ENCODE measurements around the gene LAMA1. TPM values are rescaled to one million over a fixed set of nuclear protein-coding genes. Genes with fewer than 3 reads are reported as not detected.

The LAMA1 gene
- total and polyA plus RNA-seq, 8 donors, result 0.31 to 1.7 (median 1.2) TPM; not detected in 5

DNA sequence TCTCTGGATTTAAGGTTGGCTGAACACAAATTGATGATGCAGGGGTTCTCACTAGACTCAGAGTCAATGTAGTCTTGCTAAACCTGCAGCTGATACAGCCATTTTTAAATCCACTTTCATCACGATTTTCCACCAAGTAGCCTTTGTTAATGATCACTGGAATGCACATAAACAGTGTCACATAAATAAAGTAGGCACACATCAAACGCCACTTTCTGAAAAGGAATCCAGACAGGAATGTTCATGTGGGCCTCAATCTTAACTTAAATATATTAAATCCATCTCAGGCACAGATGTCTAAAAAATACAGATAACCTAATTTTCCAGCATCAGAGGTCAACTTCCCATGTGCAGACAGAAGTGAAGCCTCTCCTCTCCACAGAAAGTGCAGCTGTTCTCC, 58.3 kb downstream of the LAMA1 start:
- H3K27ac ChIP-seq, result no peak overlapping the region
- no peak for DNase-seq
- TF ChIP-seq POLR2A (IDR thresholded peaks at IDR 0.05) (no peak), POLR2AphosphoS5 (IDR thresholded peaks at IDR 0.05) (no peak), EP300 (IDR thresholded peaks at IDR 0.05) (no peak)
- TF ChIP-seq, protein P1, sequence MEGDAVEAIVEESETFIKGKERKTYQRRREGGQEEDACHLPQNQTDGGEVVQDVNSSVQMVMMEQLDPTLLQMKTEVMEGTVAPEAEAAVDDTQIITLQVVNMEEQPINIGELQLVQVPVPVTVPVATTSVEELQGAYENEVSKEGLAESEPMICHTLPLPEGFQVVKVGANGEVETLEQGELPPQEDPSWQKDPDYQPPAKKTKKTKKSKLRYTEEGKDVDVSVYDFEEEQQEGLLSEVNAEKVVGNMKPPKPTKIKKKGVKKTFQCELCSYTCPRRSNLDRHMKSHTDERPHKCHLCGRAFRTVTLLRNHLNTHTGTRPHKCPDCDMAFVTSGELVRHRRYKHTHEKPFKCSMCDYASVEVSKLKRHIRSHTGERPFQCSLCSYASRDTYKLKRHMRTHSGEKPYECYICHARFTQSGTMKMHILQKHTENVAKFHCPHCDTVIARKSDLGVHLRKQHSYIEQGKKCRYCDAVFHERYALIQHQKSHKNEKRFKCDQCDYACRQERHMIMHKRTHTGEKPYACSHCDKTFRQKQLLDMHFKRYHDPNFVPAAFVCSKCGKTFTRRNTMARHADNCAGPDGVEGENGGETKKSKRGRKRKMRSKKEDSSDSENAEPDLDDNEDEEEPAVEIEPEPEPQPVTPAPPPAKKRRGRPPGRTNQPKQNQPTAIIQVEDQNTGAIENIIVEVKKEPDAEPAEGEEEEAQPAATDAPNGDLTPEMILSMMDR (IDR thresholded peaks at IDR 0.05), result no peak
- intact Hi-C loops (cut with DNase I; ENCODE audit: low total_unique reads), result no loop called here
- no peaks in the 10 kb centered on the region for H3K4me1 ChIP-seq
- no peaks in the 10 kb centered on the region for H3K36me3 ChIP-seq
- WGBS, 5 donors, result 35 to 63% (median 42%) methylated on average over 2 of the region's 2 CpGs
- H3K9me3 ChIP-seq, result no peaks in the 10 kb centered on the region
- H3K4me3 ChIP-seq, result no peak overlapping the region
- H3K27me3 ChIP-seq, result peaks cover 0 to 7% (median 0%) of the 10 kb centered on the region in 3 donors

DNA sequence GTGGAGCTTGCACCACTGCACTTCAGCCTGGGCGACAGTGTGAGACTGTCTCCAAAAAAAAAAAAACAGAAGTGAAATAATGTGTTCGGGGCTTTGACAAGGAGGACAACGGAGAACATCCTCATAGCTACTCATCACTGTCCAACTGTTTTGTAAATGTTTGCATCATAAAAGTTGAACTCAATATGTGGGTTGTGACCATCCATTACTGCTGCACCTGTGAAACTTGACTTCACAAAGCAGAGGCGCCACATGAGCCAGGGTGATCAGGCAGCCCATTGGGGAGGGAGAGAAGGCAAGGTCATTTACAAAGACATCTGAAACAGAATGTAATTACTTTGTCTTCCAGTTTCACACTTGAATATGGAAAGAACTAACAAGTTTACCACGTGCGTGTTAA, 61.6 kb downstream of the LAMA1 start:
- no peak overlapping the region for H3K27ac ChIP-seq
- no peak overlapping the region for H3K4me3 ChIP-seq
- no peak for DNase-seq
- TF ChIP-seq POLR2AphosphoS5 (IDR thresholded peaks at IDR 0.05) (no peak), POLR2A (IDR thresholded peaks at IDR 0.05) (no peak), EP300 (IDR thresholded peaks at IDR 0.05) (no peak)
- TF ChIP-seq, protein P1 (IDR thresholded peaks at IDR 0.05), result no peak
- 86 to 94% (median 91%) methylated on average over 6 of the region's 6 CpGs for WGBS, 5 donors
- intact Hi-C loops (cut with DNase I; ENCODE audit: low total_unique reads), result no loop called here
- H3K9me3 ChIP-seq, result no peaks in the 10 kb centered on the region
- no peaks in the 10 kb centered on the region for H3K36me3 ChIP-seq
- H3K4me1 ChIP-seq, result no peaks in the 10 kb centered on the region
- H3K27me3 ChIP-seq, result no peaks in the 10 kb centered on the region

DNA sequence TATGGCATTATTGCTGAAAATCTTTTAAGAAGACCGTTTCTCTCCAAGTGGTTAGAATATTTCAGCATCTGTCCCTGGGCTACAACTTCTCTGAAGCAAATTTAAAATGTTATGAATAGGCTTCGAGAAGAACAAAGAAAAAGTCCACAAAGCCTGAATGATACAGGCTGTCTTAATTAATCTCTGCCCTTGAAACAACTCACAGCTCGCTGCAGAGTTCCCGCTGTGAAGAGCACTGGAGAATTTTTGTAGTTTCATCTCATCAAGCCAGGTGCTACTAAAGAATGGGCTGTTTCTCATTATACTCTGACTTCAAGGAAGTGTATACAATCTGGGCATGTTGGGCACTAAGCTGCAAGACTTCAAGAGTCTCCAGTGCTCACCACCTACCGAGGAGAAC, 67.6 kb downstream of the LAMA1 start:
- Histone ChIP-seq H3K4me1 (no peaks in the 10 kb centered on the region), H3K27me3 (no peaks in the 10 kb centered on the region), H3K9me3 (no peaks in the 10 kb centered on the region), H3K36me3 (no peaks in the 10 kb centered on the region), H3K4me3 (no peak overlapping the region), H3K27ac (no peak overlapping the region)
- WGBS, 5 donors, result 72 to 79% (median 77%) methylated on average over 5 of the region's 5 CpGs
- intact Hi-C loops (cut with DNase I; ENCODE audit: low total_unique reads), result no loop called here
- no peak for TF ChIP-seq EP300 (IDR thresholded peaks at IDR 0.05)
- no peak for DNase-seq

DNA sequence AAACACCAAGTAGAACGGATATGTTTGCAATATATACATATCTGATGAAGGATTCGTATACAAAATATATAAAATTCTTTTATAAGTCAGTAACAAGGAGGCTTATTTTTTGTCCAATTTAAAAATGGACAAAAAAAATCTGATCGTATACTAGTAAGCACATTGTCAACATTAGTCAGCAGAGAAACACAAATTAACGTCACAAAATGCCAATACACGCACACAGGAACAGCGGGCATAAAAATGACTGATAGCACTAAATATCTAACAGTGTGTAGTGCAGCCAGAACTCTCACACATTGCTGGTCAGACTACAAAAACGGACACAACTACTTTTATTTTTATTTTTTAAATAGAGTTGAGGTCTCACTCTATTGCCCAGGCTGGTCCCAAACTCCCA, 69.5 kb downstream of the LAMA1 start:
- H3K4me1 ChIP-seq, result no peaks in the 10 kb centered on the region
- intact Hi-C loops (cut with DNase I; ENCODE audit: low total_unique reads), result no loop called here
- H3K9me3 ChIP-seq, result no peaks in the 10 kb centered on the region
- no peaks in the 10 kb centered on the region for H3K27me3 ChIP-seq
- TF ChIP-seq, protein P1 (IDR thresholded peaks at IDR 0.05), result no peak
- TF ChIP-seq POLR2AphosphoS5 (IDR thresholded peaks at IDR 0.05) (no peak), POLR2A (IDR thresholded peaks at IDR 0.05) (no peak), EP300 (IDR thresholded peaks at IDR 0.05) (no peak)
- no peak overlapping the region for H3K27ac ChIP-seq
- H3K36me3 ChIP-seq, result no peaks in the 10 kb centered on the region
- no peak for DNase-seq
- H3K4me3 ChIP-seq, result no peak overlapping the region
- 78 to 85% (median 80%) methylated on average over 7 of the region's 7 CpGs for WGBS, 5 donors

DNA sequence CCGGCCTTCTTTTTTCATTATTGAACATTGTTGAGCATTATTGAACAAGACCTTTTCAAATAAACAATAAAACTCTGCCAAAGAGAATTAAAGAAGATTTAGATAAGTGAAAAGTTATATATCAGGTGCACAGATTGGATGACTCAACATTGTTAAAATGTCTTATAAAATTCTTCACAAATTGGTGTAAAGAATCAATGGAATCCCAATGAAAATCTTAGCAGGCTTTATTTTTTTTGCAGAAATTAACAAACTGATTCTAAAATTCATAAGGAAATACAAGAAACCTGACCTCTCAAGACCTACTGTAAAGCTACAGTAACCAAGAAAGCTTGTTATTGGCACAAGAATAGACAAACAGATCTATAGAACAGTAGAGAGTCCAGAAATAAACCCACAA, 70.3 kb downstream of the LAMA1 start:
- DNase-seq, result no peak
- 59 to 85% (median 71%) methylated on average over 1 of the region's 1 CpG for WGBS, 5 donors
- H3K9me3 ChIP-seq, result no peaks in the 10 kb centered on the region
- H3K27me3 ChIP-seq, result no peaks in the 10 kb centered on the region
- no peaks in the 10 kb centered on the region for H3K36me3 ChIP-seq
- TF ChIP-seq, protein P1 (IDR thresholded peaks at IDR 0.05), result no peak
- TF ChIP-seq POLR2AphosphoS5 (IDR thresholded peaks at IDR 0.05) (no peak), POLR2A (IDR thresholded peaks at IDR 0.05) (no peak), EP300 (IDR thresholded peaks at IDR 0.05) (no peak)
- H3K27ac ChIP-seq, result no peak overlapping the region
- intact Hi-C loops (cut with DNase I; ENCODE audit: low total_unique reads), result no loop called here
- H3K4me1 ChIP-seq, result no peaks in the 10 kb centered on the region
- H3K4me3 ChIP-seq, result no peak overlapping the region
